Activated T-cell treated with anti-CD3 and anti-CD28 coated beads, Interleukin-2, amount 50 U/mL, for 72 hours (primary cell): ENCODE measurements around the gene CDC73. TPM values are rescaled to one million over a fixed set of nuclear protein-coding genes. Genes with fewer than 3 reads are reported as not detected.
A peak's percentile ranks its signal among the peaks of the same experiment; 100 is the strongest.

ENCODE experiments used
- ATAC-seq, 2 donors: fragments of 150-1000 bp; cut with Tn5 transposase; replicated peaks in 1 of 2; 2 replicates each; pipeline ENCODE4 v1.10.0; 2021; ENCODE audit warnings: moderate library complexity in 2 of 2, mild to moderate bottlenecking in 1 of 2
- DNase-seq, 2 donors: peaks; one replicate each; pipeline ENCODE4 v3.0.0; 2021 to 2022; ENCODE audit warnings: mixed read lengths in 1 of 2
- H3K27ac Mint-ChIP-seq: one replicate; pipeline ENCODE4 v1.8.0; 2022; ENCODE audit warnings: mild to moderate bottlenecking, moderate library complexity, mixed read lengths
- H3K27me3 Mint-ChIP-seq: one replicate; pipeline ENCODE4 v1.8.0; 2022; ENCODE audit warnings: low read depth, mixed read lengths
- H3K36me3 Mint-ChIP-seq, 2 donors: one replicate each; pipeline ENCODE4 v1.8.0; 2022; ENCODE audit warnings: mixed read lengths in 2 of 2, mild to moderate bottlenecking in 1 of 2; ENCODE audit not compliant: insufficient read depth in 2 of 2
- H3K4me1 Mint-ChIP-seq: one replicate; pipeline ENCODE4 v1.8.0; 2022; ENCODE audit warnings: low read depth, mixed read lengths
- H3K4me3 Mint-ChIP-seq, 2 donors: one replicate each; pipeline ENCODE4 v1.8.0; 2022; ENCODE audit warnings: mild to moderate bottlenecking in 2 of 2, mixed read lengths in 2 of 2, moderate library complexity in 2 of 2
- H3K9me3 Mint-ChIP-seq, 2 donors: one replicate each; pipeline ENCODE4 v1.8.0; 2022; ENCODE audit warnings: mixed read lengths in 2 of 2
- total RNA-seq, 2 donors: library from RNA; stranded (reverse); gene quantifications; one replicate each; pipeline ENCODE4 v1.2.3, GENCODE V29; 2022

The CDC73 gene
- total RNA-seq = 10 to 100 TPM; 49.1 to 49.7 TPM

GRCh38 chr1:193121616-193122593 lies at the start of gene CDC73:
CDC73 (plus strand) TSS chr1:193122031; CDS start chr1:193122201, 170 bp downstream.
- Mint-ChIP-seq H3K4me3 (peak within 1 kb of the TSS; percentile 96), H3K27ac (peak within 1 kb of the TSS; percentile 99), H3K36me3 (peaks cover 5 to 10% of the 10 kb centered on the region in 2 donors), H3K4me1 (peaks cover 61% of the 10 kb centered on the region), H3K27me3 (no peaks in the 10 kb centered on the region), H3K9me3 (no peaks in the 10 kb centered on the region)
- ATAC-seq (peak; percentile 95 to 96), DNase-seq (peak; percentile 98 to 99)

DNA sequence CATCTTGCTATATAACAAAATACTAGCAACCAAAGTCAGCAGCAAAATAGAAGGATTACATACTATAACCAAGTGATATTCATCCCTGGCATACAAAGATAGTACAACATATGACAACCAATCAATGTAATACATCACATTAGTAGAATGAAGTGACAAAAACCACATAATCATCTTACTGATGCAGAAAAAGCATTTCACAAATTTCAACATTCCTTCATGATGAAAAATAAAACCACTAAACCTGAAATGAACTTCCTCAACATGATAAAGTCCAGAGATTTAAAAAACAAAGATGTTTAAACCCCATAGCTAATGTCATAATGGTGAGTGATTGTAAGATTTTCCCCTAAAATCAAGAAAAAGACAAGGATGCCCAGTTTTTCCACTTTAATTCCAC lies 43.8 kb upstream of the CDC73 start:
- DNase-seq (no peak), ATAC-seq (no peak)
- H3K27me3 Mint-ChIP-seq = no peaks in the 10 kb centered on the region
- peaks cover 12 to 26% of the 10 kb centered on the region in 2 donors for H3K36me3 Mint-ChIP-seq
- peaks cover 0 to 2% of the 10 kb centered on the region in 2 donors for H3K9me3 Mint-ChIP-seq
- no peaks in the 10 kb centered on the region for H3K4me1 Mint-ChIP-seq
- no peak overlapping the region for H3K4me3 Mint-ChIP-seq
- H3K27ac Mint-ChIP-seq = no peak overlapping the region

GRCh38 chr1:193079187-193079586 lies 42.6 kb upstream of the CDC73 start:
- no peak for DNase-seq
- Mint-ChIP-seq H3K9me3 (peaks cover 0 to 2% of the 10 kb centered on the region in 2 donors), H3K4me3 (no peak overlapping the region), H3K4me1 (no peaks in the 10 kb centered on the region), H3K27ac (no peak overlapping the region), H3K27me3 (no peaks in the 10 kb centered on the region), H3K36me3 (peaks cover 12 to 26% of the 10 kb centered on the region in 2 donors)
- no peak for ATAC-seq

- Mint-ChIP-seq H3K36me3 (peaks cover 2 to 16% of the 10 kb centered on the region in 2 donors), H3K9me3 (no peaks in the 10 kb centered on the region), H3K27ac (no peak overlapping the region), H3K4me3 (no peak overlapping the region), H3K27me3 (no peaks in the 10 kb centered on the region), H3K4me1 (no peaks in the 10 kb centered on the region)
- DNase-seq (no peak), ATAC-seq (no peak)
These were observed 38.3 kb upstream of the CDC73 start for GRCh38 chr1:193083365-193084088.

DNA sequence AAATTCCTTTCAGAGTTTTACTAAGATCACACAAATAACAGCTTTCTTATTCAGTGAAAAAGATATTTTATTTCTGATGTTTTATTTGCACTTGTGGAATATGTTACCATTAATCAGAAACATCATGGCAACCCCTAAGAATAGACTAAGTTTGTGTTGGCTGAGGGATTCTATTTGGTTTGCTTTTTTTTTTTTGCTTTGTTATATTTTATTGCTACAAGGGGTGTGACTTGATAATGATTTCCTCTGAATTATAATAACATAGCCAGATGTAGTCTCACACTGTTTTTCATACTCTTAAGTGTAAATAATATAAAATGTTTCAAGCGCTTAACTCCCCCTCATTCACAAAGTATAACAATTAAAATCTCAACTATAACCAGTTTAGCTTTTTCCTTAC lies 36.6 kb upstream of the CDC73 start:
- no peak overlapping the region for H3K4me3 Mint-ChIP-seq
- peaks cover 2 to 9% of the 10 kb centered on the region in 2 donors for H3K36me3 Mint-ChIP-seq
- H3K27me3 Mint-ChIP-seq = no peaks in the 10 kb centered on the region
- H3K9me3 Mint-ChIP-seq = no peaks in the 10 kb centered on the region
- ATAC-seq = no peak
- H3K27ac Mint-ChIP-seq = no peak overlapping the region
- DNase-seq = no peak
- H3K4me1 Mint-ChIP-seq = no peaks in the 10 kb centered on the region

GRCh38 chr1:193086342-193086741 lies 35.5 kb upstream of the CDC73 start:
- Mint-ChIP-seq H3K9me3 (no peaks in the 10 kb centered on the region), H3K27ac (no peak overlapping the region)
- no peak for ATAC-seq

DNA sequence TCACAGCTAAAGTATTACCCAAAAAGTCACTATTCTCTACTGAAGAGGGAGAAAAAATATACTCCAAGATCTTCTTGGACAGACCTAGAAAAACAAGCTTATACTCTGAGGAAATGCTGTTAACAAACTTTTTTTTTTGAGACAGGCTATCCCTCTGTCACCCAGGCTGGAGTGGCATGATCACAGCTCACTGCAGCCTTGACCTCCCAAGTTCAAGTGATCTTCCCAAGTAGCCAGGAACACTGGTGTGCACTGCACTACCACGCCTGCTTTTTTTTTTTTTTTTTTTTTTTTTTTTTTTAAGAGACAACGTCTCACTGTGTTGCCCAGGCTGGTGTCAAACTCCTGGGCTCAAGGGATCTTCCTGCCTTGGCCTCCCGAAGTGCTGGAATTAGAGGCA lies 33.9 kb upstream of the CDC73 start:
- peaks cover 0 to 9% of the 10 kb centered on the region in 2 donors for H3K36me3 Mint-ChIP-seq
- ATAC-seq (no peak), DNase-seq (no peak)
- no peaks in the 10 kb centered on the region for H3K4me1 Mint-ChIP-seq
- H3K27me3 Mint-ChIP-seq = no peaks in the 10 kb centered on the region
- no peak overlapping the region for H3K4me3 Mint-ChIP-seq
- H3K9me3 Mint-ChIP-seq = no peaks in the 10 kb centered on the region
- H3K27ac Mint-ChIP-seq = no peak overlapping the region

More at GRCh38 chr1:193086342-193086741, 35.5 kb upstream of the CDC73 start:
- Mint-ChIP-seq H3K27me3 (no peaks in the 10 kb centered on the region), H3K4me3 (no peak overlapping the region), H3K36me3 (peaks cover 0 to 9% of the 10 kb centered on the region in 2 donors), H3K4me1 (no peaks in the 10 kb centered on the region)
- no peak for DNase-seq

DNA sequence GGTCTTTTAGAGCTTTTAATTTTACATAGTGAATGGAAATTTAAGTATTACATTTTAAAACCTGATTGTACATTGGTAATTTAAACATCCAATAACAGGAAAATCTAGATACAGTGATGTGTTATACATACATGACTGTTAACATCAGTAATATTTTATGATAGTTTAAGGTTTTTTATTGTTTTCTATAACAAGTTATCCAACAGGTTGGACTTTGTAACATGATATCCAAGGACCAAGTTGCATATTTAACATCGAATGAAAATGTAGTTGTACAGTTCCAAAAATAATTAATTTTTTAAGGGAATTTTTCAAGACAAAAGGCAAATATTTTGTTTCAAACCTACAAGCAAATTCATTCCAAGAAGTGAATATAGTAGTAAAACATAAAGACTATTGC lies 31.0 kb upstream of the CDC73 start:
- Mint-ChIP-seq H3K9me3 (no peaks in the 10 kb centered on the region), H3K4me1 (no peaks in the 10 kb centered on the region), H3K27me3 (no peaks in the 10 kb centered on the region), H3K4me3 (no peak overlapping the region), H3K36me3 (peaks cover 0 to 2% of the 10 kb centered on the region in 2 donors), H3K27ac (no peak overlapping the region)
- no peak for DNase-seq
- ATAC-seq = no peak

- H3K4me3 Mint-ChIP-seq = no peak overlapping the region
- ATAC-seq (no peak), DNase-seq (no peak)
These were observed 27.7 kb upstream of the CDC73 start for GRCh38 chr1:193094112-193094511.

GRCh38 chr1:193102662-193103061 lies 19.2 kb upstream of the CDC73 start:
- DNase-seq = no peak
- Mint-ChIP-seq H3K4me1 (peaks cover 16% of the 10 kb centered on the region), H3K27ac (no peak overlapping the region), H3K4me3 (no peak overlapping the region), H3K9me3 (no peaks in the 10 kb centered on the region), H3K27me3 (no peaks in the 10 kb centered on the region), H3K36me3 (peaks cover 2 to 3% of the 10 kb centered on the region in 2 donors)
- no peak for ATAC-seq

More at GRCh38 chr1:193094112-193094511, 27.7 kb upstream of the CDC73 start:
- no peaks in the 10 kb centered on the region for H3K9me3 Mint-ChIP-seq
- no peak overlapping the region for H3K27ac Mint-ChIP-seq
- H3K4me1 Mint-ChIP-seq = no peaks in the 10 kb centered on the region
- H3K36me3 Mint-ChIP-seq = peaks cover 0 to 3% of the 10 kb centered on the region in 2 donors
- H3K27me3 Mint-ChIP-seq = no peaks in the 10 kb centered on the region

DNA sequence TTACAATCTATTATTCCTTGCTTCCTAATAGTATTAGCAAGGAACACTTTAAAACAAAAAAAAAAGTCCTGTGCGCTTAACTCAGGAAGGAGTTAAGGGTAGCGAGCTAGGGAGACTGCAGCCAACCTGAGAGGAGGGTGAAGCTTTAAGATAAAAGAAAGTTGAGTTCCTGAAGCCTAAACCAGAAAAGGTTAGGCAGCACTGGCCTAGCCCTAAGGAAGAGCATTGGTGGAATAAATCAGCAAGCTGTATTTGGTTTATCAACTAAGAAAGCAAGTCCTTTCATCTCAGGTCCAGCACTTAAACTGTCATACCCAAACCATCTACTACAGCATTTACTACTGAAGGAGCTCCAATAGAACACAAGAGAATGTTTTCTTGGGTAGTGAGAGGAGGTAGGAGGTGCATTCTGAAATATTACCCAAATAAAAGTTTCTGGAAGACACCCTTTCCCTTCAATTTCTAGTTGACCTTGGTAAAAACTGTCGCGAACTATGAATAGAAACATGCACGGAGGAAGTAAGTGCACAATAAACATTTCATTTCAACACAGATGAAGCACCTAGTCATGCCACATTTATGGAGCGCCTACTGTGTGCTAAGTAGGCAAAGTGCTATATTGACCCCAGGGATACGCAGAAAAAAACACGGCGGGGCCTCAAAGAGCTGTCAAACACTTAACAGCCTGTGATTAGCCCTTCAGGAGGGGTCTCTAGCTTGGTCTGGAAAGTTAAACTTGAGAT lies 17.9 kb upstream of the CDC73 start:
- H3K27ac Mint-ChIP-seq = peak overlapping the region; percentile 14
- peaks cover 2 to 3% of the 10 kb centered on the region in 2 donors for H3K36me3 Mint-ChIP-seq
- no peaks in the 10 kb centered on the region for H3K9me3 Mint-ChIP-seq
- H3K4me3 Mint-ChIP-seq = peak overlapping the region; percentile 87 to 97
- ATAC-seq (no peak), DNase-seq (no peak)
- H3K27me3 Mint-ChIP-seq = no peaks in the 10 kb centered on the region
- H3K4me1 Mint-ChIP-seq = peaks cover 16% of the 10 kb centered on the region

DNA sequence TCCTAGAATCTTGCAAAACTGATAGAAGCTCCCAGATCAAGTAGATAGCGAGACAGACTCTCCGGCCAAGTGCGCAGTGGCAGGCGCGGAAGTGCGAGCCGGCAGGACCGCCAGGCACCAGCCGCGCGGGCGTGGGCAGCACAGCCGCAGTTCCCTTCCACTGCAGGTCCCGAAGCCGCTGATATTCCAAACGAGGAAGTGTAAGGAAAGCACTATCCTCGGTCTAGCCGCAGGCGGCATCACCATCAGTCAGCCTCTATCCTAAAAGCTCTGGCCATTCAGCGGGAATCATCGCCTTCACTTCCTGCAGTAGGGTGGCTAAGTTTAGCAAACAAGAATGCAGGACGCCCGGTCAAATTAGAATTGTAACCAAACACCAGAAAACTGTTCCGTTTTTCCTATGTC lies 17.3 kb upstream of the CDC73 start:
- H3K36me3 Mint-ChIP-seq = peaks cover 2 to 3% of the 10 kb centered on the region in 2 donors
- DNase-seq (peak; percentile 36 to 51), ATAC-seq (peak; percentile 36 to 50)
- no peaks in the 10 kb centered on the region for H3K9me3 Mint-ChIP-seq
- no peaks in the 10 kb centered on the region for H3K27me3 Mint-ChIP-seq
- no peak overlapping the region for H3K27ac Mint-ChIP-seq
- peaks cover 16% of the 10 kb centered on the region for H3K4me1 Mint-ChIP-seq
- peak overlapping the region; percentile 87 to 97 for H3K4me3 Mint-ChIP-seq
